Lower leg skin (tissue), 4 donors: ENCODE measurements around the gene EXOC8. TPM values are rescaled to one million over a fixed set of nuclear protein-coding genes. Genes with fewer than 3 reads are reported as not detected.
"Not testable (repeated sequence)": the region's sequence is repeated elsewhere in the genome, so short reads cannot be mapped to it uniquely, and the experiment has no call there.

Experiments used
- DNase-seq, 2 donors: peaks; one replicate each; pipeline ENCODE4 v3.0.0-alpha.2; 2019; ENCODE audit warnings: low spot score in 2 of 2
- H3K4me3 ChIP-seq: fragments of 200-600 bp; sonication (generic); 2 replicates; pipeline ENCODE4 v1.5.1; 2017; ENCODE audit warnings: mild to moderate bottlenecking, low read depth; ENCODE audit not compliant: poor library complexity, severe bottlenecking
- POLR2A ChIP-seq, 2 donors: fragments of 450-650 bp; IDR thresholded peaks; one replicate each; pipeline ENCODE4 v1.6.1; 2016 to 2017; ENCODE audit warnings: antibody characterized with exemption in 2 of 2, mild to moderate bottlenecking in 1 of 2, moderate library complexity in 1 of 2
- WGBS, 2 donors: methylation state at CpG; one replicate each; pipeline ENCODE4 v1.1.5; 2018; 5-methylcytosine and 5-hydroxymethylcytosine counted together
- intact Hi-C: fragments of 100-400 bp; cut with DNase I; formaldehyde crosslinking; loops from one replicate; pipeline ENCODE4 v1.15.0; 2023; ENCODE audit warnings: low total_unique reads
- total RNA-seq, 4 donors: library from RNA; depleted of rRNA; stranded (reverse); fragments of >200 nt; gene quantifications; one replicate each; pipeline ENCODE4 v1.1.0, GENCODE V29; 2016
- TF ChIP-seq, protein P1 (sequence below), 3 donors: fragments of 450-650 bp; IDR thresholded peaks; one replicate each; pipeline ENCODE4 v1.5.1; 2016; ENCODE audit warnings: antibody characterized with exemption in 3 of 3, mild to moderate bottlenecking in 3 of 3, moderate library complexity in 2 of 3

EXOC8 gene
- total RNA-seq, 4 donors from 2014 or later = 19.7 to 23.2 (median 22.2) TPM

DNA sequence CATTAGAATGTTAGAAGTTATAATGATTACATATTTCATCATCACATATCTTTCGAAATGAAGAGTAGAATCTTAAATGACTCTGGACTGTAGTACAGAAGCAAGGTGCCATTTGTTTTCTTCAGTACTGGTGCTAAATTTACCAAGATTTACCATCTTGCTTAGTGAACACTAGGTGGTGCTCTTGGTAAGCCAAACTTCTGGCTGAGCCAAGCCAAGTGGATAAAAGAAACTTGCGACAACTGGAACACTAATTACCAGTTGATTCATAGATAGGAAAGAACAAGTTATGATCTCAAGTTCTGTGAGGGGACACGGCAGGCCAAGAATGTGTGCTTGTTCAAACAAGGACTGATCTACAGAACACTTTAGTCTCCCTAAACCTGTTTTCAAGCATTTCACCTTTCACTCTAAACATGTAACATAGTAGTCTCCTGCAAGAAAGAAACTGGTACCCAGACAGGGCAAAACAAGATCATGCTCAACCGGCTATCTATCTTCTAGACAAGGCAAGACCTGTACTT lies 20.2 kb upstream of the EXOC8 start:
- no peak for TF ChIP-seq POLR2A (IDR thresholded peaks at IDR 0.05)
- TF ChIP-seq, protein P1, sequence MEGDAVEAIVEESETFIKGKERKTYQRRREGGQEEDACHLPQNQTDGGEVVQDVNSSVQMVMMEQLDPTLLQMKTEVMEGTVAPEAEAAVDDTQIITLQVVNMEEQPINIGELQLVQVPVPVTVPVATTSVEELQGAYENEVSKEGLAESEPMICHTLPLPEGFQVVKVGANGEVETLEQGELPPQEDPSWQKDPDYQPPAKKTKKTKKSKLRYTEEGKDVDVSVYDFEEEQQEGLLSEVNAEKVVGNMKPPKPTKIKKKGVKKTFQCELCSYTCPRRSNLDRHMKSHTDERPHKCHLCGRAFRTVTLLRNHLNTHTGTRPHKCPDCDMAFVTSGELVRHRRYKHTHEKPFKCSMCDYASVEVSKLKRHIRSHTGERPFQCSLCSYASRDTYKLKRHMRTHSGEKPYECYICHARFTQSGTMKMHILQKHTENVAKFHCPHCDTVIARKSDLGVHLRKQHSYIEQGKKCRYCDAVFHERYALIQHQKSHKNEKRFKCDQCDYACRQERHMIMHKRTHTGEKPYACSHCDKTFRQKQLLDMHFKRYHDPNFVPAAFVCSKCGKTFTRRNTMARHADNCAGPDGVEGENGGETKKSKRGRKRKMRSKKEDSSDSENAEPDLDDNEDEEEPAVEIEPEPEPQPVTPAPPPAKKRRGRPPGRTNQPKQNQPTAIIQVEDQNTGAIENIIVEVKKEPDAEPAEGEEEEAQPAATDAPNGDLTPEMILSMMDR (IDR thresholded peaks at IDR 0.05) = no peak
- WGBS, 2 donors = 6 to 9% methylated on average over 4 of the region's 4 CpGs
- peak in 1 of 2 donors; percentile 46 for DNase-seq
- H3K4me3 ChIP-seq = no peak overlapping the region
- intact Hi-C loops = loop anchor here (5.0 kb wide), 1 partner anchor 234 kb away; no protein-coding TSS in a partner anchor

DNA sequence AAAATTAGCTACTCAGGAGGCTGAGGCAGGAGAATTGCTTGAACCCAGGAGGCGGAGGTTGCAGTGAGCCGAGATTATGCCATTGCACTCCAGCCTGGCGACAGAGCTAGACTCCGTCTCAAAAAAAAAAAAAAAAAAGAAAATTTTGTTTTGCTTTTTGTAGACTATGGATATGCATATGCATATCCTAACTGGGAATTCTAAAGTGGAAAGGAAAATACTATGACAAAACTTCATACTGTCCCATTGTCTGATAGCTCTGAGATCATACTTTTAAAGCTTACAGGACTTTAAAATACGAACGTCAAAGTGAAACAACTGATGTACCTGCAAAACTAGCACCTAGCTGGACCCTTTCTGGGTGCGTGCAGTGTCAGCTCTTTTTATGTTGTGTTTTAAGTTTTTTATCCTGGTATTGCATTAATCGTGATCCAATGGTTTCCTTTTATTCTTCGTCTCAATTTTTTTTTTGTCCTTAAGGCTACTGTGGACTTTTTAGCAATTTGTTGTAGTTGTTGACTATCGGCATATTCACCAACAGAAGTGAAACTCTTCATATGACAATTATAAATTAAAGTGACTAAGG lies 19.6 kb upstream of the EXOC8 start:
- WGBS, 2 donors = 82 to 84% methylated on average over 10 of the region's 10 CpGs
- DNase-seq = no peak
- TF ChIP-seq POLR2A (IDR thresholded peaks at IDR 0.05) = no peak
- TF ChIP-seq, protein P1 (IDR thresholded peaks at IDR 0.05) = no peak

DNA sequence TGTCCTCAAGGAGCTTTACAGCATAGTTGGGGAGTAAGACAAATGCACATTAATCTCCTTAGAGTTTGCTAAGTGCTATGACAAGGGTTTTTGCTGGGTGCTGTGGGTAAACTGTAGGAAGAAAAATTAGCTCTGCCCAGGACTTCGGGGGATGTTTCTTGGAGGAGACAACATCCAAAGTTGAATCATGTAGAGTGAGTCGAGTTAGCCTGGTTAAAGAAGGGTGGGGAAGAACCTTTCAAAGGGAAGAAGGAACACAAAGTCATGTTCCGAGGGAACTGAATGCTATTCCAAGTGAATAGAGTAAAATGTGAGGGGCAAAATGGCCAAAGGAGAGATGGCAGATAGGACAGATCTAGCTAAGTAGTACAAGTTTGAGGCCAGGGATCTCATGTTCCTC lies 17.5 kb upstream of the EXOC8 start:
- 72 to 73% methylated on average over 3 of the region's 3 CpGs for WGBS, 2 donors

More for the DNA sequence above, 19.6 kb upstream of the EXOC8 start:
- H3K4me3 ChIP-seq = no peak overlapping the region
- intact Hi-C loops = loop anchor here (5.0 kb wide), 1 partner anchor 235 kb away; no protein-coding TSS in a partner anchor

DNA sequence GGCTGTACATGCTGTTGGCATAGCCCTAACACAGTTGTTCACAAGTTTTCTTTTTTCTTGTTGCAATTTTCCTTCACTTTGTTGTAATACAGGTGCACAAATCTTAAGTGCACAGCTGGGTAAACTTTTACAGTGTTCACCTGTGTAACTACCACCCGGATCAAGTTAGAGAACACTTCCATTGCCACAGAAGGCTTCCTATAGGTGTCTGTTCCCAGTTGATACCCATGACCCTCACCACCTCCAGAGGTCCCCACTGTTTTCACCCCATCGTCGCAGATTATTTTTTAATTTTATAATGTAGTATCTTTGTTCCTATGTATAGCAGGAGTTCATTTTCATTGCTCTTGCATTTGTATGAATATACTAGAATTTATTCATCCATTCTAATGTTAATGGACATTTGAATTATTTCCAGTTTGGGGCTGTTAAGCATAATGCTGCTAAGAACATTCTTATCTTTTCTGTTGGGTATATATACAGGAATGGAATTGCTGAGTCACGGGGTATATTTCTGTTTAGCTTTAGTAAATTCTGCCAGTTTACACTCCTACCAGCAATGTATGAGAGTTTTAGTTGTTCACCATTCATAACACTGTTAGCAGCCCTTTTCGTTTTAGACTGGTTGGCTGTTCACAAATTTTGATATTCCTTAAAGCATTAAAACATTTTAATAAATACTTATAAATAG lies 16.8 kb upstream of the EXOC8 start:
- TF ChIP-seq POLR2A (IDR thresholded peaks at IDR 0.05) = no peak

More for the DNA sequence above, 17.5 kb upstream of the EXOC8 start:
- intact Hi-C loops = loop anchor here (5.0 kb wide), 1 partner anchor 237 kb away; no protein-coding TSS in a partner anchor
- DNase-seq = no peak
- no peak overlapping the region for H3K4me3 ChIP-seq
- TF ChIP-seq, protein P1 (IDR thresholded peaks at IDR 0.05) = no peak
- TF ChIP-seq POLR2A (IDR thresholded peaks at IDR 0.05) = no peak

DNA sequence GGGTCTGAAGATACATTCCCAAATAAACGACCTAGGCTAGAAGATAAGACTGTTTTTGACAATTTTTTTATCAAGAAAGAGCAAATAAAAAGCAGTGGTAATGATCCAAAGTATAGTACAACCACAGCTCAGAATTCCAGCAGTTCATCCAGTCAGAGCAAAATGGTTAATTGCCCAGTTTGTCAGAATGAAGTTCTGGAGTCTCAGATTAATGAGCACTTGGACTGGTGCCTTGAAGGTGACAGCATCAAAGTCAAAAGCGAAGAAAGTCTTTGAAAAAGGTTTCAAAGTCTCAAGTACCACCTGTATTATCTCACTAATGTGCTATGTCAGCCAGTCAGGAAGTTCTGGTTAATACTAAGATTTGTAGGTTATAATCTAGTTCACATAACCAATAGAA lies 15.4 kb upstream of the EXOC8 start:
- no peak overlapping the region for H3K4me3 ChIP-seq
- WGBS, 2 donors = 67 to 78% methylated on average over 2 of the region's 2 CpGs
- DNase-seq = no peak
- intact Hi-C loops = no loop called here
- no peak for TF ChIP-seq POLR2A (IDR thresholded peaks at IDR 0.05)
- TF ChIP-seq, protein P1 (IDR thresholded peaks at IDR 0.05) = no peak

More for the DNA sequence above, 16.8 kb upstream of the EXOC8 start:
- H3K4me3 ChIP-seq = no peak overlapping the region
- intact Hi-C loops = loop anchor here (5.0 kb wide), 1 partner anchor 238 kb away; no protein-coding TSS in a partner anchor
- DNase-seq = no peak
- 84 to 87% methylated on average over 5 of the region's 5 CpGs for WGBS, 2 donors

DNA sequence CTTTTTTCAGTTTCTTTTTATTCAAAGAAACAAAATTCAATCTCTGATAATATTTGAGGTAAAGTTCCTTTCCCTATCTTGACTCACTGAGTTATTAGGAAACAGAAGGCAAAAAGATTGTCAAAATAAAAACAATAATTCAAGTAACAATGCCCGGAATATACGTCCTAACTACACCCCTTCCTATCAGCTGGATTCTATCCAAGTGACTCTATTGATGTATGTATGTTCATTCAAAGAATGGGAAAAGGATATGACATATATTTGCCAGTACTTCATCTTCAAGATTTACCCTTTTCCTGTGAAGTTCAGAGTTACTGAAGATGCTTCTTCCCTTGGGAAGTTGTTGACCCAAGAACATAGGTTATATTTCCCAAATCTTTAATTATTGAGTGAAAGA lies 14.2 kb upstream of the EXOC8 start:
- WGBS, 2 donors = 62 to 63% methylated on average over 2 of the region's 2 CpGs
- no peak for DNase-seq
- no peak for TF ChIP-seq POLR2A (IDR thresholded peaks at IDR 0.05)
- TF ChIP-seq, protein P1 (IDR thresholded peaks at IDR 0.05) = no peak
- intact Hi-C loops = no loop called here
- H3K4me3 ChIP-seq = no peak overlapping the region

DNA sequence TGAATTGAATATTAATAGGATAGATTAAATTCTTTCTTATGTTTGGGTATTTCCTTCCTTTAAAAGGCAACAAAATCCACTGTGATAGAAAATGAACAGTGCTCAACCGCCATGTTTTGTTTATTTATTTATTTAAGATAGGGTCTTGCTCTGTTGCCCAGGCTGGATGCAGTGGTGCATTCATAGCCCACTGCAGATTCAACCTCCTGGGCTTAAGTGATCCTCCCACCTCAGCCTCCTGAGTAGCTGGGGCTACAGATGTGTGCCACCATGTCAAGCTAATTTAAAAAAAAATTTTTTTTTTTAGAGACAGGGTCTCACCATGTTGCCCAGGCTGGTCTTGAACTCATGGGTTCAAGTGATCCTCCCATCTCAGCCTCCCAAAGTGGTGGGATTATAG lies 11.2 kb upstream of the EXOC8 start:
- WGBS, 2 donors = 97% methylated on average over 1 of the region's 1 CpG
- DNase-seq, intact Hi-C loops: not testable (repeated sequence)

More for the DNA sequence above, 11.2 kb upstream of the EXOC8 start:
- not testable (repeated sequence) for H3K4me3 ChIP-seq
